AG10803 (cell line): ENCODE results near the gene FEV.

Source experiments
- DNase-seq: peaks from one replicate; pipeline ENCODE4 v3.0.0; 2010; ENCODE audit warnings: low read depth
- H3K4me3 ChIP-seq: 2 replicates; pipeline ENCODE4 v1.5.1; 2011; ENCODE audit warnings: mild to moderate bottlenecking, low read length, control low read depth
- CTCF ChIP-seq: conservative IDR thresholded peaks from 2 replicates; pipeline ENCODE4 v1.5.1; 2011; ENCODE audit warnings: mild to moderate bottlenecking, low read length, control low read depth, inconsistent platforms

FEV gene

GRCh38 chr2:218959141-218959731 is 25.7 kb downstream of the FEV start, which contains the start of gene CDK5R2:
CDK5R2 (plus strand) TSS chr2:218959666; CDS start chr2:218959821, 155 bp downstream.
- TF ChIP-seq CTCF: no peak
- H3K4me3 ChIP-seq: peak within 1 kb of the TSS; percentile 36

GRCh38 chr2:218958276-218958675 is 26.7 kb downstream of the FEV start:
- TF ChIP-seq CTCF: no peak
- no peak for DNase-seq
- H3K4me3 ChIP-seq: no peak overlapping the region

More at GRCh38 chr2:218959141-218959731, 25.7 kb downstream of the FEV start, which contains the start of gene CDK5R2:
- peak; percentile 61 for DNase-seq

GRCh38 chr2:218957671-218958070 is 27.3 kb downstream of the FEV start:
- TF ChIP-seq CTCF: no peak
- H3K4me3 ChIP-seq: no peak overlapping the region
- DNase-seq: no peak

- no peak overlapping the region for H3K4me3 ChIP-seq
- no peak for DNase-seq
- TF ChIP-seq CTCF: no peak
Measured at GRCh38 chr2:218956039-218956438, 28.9 kb downstream of the FEV start.

GRCh38 chr2:218954541-218955300 is 30.3 kb downstream of the FEV start:
- H3K4me3 ChIP-seq: no peak overlapping the region
- no peak for TF ChIP-seq CTCF

GRCh38 chr2:218953366-218953954 is 31.5 kb downstream of the FEV start:
- no peak for DNase-seq
- no peak overlapping the region for H3K4me3 ChIP-seq
- TF ChIP-seq CTCF: no peak

More at GRCh38 chr2:218954541-218955300, 30.3 kb downstream of the FEV start:
- DNase-seq: no peak

GRCh38 chr2:218952160-218952559 is 32.8 kb downstream of the FEV start:
- DNase-seq: no peak
- no peak overlapping the region for H3K4me3 ChIP-seq
- no peak for TF ChIP-seq CTCF
